Measurements from ENCODE around the gene DTD1.

DNA sequence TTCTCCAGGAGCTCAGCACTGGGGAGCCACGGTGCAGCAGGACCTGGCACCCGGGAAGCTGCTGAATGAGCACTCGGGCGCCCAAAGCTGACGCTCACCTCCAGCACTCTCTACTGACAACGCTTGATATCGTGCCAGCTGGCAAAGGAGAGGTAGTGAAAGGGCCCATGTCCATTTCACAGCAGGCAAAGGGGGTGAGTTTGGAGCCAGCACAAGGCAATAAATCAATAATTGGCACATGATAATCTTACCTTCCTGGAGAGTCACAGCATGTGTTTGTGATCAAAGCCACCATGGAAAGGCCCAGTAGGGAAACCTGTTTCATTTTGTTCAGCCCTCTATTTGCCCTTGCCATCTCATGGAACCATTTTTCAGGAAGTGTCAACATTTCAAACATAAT lies 43.9 kb upstream of the DTD1 start:
- TF ChIP-seq, protein P1, sequence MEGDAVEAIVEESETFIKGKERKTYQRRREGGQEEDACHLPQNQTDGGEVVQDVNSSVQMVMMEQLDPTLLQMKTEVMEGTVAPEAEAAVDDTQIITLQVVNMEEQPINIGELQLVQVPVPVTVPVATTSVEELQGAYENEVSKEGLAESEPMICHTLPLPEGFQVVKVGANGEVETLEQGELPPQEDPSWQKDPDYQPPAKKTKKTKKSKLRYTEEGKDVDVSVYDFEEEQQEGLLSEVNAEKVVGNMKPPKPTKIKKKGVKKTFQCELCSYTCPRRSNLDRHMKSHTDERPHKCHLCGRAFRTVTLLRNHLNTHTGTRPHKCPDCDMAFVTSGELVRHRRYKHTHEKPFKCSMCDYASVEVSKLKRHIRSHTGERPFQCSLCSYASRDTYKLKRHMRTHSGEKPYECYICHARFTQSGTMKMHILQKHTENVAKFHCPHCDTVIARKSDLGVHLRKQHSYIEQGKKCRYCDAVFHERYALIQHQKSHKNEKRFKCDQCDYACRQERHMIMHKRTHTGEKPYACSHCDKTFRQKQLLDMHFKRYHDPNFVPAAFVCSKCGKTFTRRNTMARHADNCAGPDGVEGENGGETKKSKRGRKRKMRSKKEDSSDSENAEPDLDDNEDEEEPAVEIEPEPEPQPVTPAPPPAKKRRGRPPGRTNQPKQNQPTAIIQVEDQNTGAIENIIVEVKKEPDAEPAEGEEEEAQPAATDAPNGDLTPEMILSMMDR (IDR thresholded peaks at IDR 0.05; ENCODE audit: insufficient read depth, low read depth, low read length): no peak
- no peak for TF ChIP-seq EZH2 (IDR thresholded peaks at IDR 0.05; ENCODE audit: insufficient read depth, low read length)

Measured in astrocyte (in vitro differentiated cells and primary cell).